ENCODE data around the gene CFAP61. TPM values are rescaled to one million over a fixed set of nuclear protein-coding genes. Genes with fewer than 3 reads are reported as not detected.

The CFAP61 gene
- total RNA-seq, 5 donors from 2014 or later (not counting 1 experiment from before 2014, with no cell fraction given): not detected

- H3K4me3 Mint-ChIP-seq: no peak overlapping the region
- Histone ChIP-seq H3K9me3 (no peaks in the 10 kb centered on the region), H3K36me3 (ENCODE audit: control insufficient read depth in 2 of 2, extremely low read depth in 1 of 2, insufficient read depth in 1 of 2, low read length in 1 of 2) (no peaks in the 10 kb centered on the region), H3K27ac (ENCODE audit: low read length) (no peak overlapping the region), H3K27me3 (replicated peaks in 1 of 2; ENCODE audit: control insufficient read depth in 2 of 2, extremely low read depth in 1 of 2, insufficient read depth in 2 of 2, low read length in 1 of 2) (peaks cover 0 to 7% of the 10 kb centered on the region in 2 experiments), H3K4me1 (ENCODE audit: control insufficient read depth in 1 of 2, extremely low read depth in 1 of 2, insufficient read depth in 2 of 2, low read length in 2 of 2) (no peaks in the 10 kb centered on the region), H3K4me3 (ENCODE audit: control insufficient read depth in 1 of 2, extremely low read depth in 1 of 2, low read length in 1 of 2) (no peak overlapping the region)
- H3K27ac Mint-ChIP-seq: no peak overlapping the region
- H3K9me3 Mint-ChIP-seq: peaks cover 0 to 13% (median 6%) of the 10 kb centered on the region in 3 donors
- 96% methylated on average over 4 of the region's 5 CpGs for WGBS (ENCODE audit: insufficient coverage)
- ATAC-seq (replicated peaks in 1 of 4) (no peak), DNase-seq (no peak)
- no peaks in the 10 kb centered on the region for H3K36me3 Mint-ChIP-seq
- POLR2A ChIA-PET: interaction anchor here in 1 of 2 donors (0.6 kb wide), 1 partner anchor 826 kb away, joined by 4 read pairs; no protein-coding TSS in a partner anchor
- peaks cover 11 to 14% of the 10 kb centered on the region in 2 donors for H3K27me3 Mint-ChIP-seq
- CTCF ChIA-PET: no interaction called here
- H3K4me1 Mint-ChIP-seq: no peaks in the 10 kb centered on the region
Observed at GRCh38 chr20:20137851-20138250, 85.5 kb downstream of the CFAP61 start.

DNA sequence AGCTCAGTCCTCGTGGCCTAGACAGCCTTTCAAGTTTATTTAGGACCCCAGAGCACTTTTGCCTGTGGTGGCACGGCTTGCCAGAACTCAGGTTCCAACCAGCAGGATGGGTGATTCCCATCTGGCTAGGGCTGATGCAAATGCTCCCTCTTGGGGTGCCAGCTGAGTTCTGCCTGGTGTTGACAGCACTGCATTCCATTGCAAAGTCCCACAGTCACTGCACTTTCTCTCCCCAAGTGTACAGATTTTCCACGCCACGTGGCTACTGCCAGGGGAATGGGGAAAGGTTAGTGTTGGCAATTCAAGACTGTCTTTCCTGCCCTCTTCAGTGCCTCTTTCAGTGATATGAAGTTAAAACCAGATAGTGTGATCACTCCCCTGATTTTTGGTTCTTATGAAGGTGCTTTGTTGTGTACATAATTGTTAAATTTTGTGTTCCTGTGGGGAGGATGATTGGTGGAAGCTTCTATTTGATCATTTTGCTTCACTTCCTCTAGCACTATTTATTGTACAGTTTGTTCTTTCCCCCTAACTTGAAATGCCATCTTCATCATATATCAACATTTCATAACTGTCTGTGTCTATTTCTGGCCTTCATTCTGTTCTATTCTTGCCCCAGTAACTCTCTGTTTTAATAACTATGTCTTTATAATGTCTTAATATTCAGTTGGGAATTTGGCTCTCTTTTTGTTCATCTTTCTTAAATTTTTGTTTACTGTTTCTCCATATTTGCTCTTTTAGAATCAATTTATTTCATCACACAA lies 86.2 kb downstream of the CFAP61 start:
- Mint-ChIP-seq H3K36me3 (no peaks in the 10 kb centered on the region), H3K27ac (no peak overlapping the region), H3K4me1 (no peaks in the 10 kb centered on the region), H3K4me3 (no peak overlapping the region), H3K27me3 (peaks cover 6 to 11% of the 10 kb centered on the region in 2 donors), H3K9me3 (peaks cover 0 to 13% (median 4%) of the 10 kb centered on the region in 3 donors)
- ATAC-seq (replicated peaks in 1 of 4) (no peak), DNase-seq (no peak)
- H3K27ac ChIP-seq (ENCODE audit: low read length): no peak overlapping the region
- no peaks in the 10 kb centered on the region for H3K36me3 ChIP-seq (ENCODE audit: control insufficient read depth in 2 of 2, extremely low read depth in 1 of 2, insufficient read depth in 1 of 2, low read length in 1 of 2)
- WGBS (ENCODE audit: insufficient coverage): 73% methylated on average over 3 of the region's 4 CpGs
- H3K27me3 ChIP-seq (replicated peaks in 1 of 2; ENCODE audit: control insufficient read depth in 2 of 2, extremely low read depth in 1 of 2, insufficient read depth in 2 of 2, low read length in 1 of 2): peaks cover 0 to 7% of the 10 kb centered on the region in 2 experiments
- no peaks in the 10 kb centered on the region for H3K4me1 ChIP-seq (ENCODE audit: control insufficient read depth in 1 of 2, extremely low read depth in 1 of 2, insufficient read depth in 2 of 2, low read length in 2 of 2)
- no peaks in the 10 kb centered on the region for H3K9me3 ChIP-seq
- no peak overlapping the region for H3K4me3 ChIP-seq (ENCODE audit: control insufficient read depth in 1 of 2, extremely low read depth in 1 of 2, low read length in 1 of 2)
- ChIA-PET POLR2A (interaction anchor here in 1 of 2 donors (0.6 kb wide), 1 partner anchor 827 kb away, joined by 4 read pairs; no protein-coding TSS in a partner anchor), CTCF (no interaction called here)

- Mint-ChIP-seq H3K9me3 (peaks cover 0 to 15% (median 6%) of the 10 kb centered on the region in 3 donors), H3K4me3 (no peak overlapping the region), H3K4me1 (no peaks in the 10 kb centered on the region), H3K27me3 (peaks cover 6 to 11% of the 10 kb centered on the region in 2 donors), H3K36me3 (no peaks in the 10 kb centered on the region), H3K27ac (no peak overlapping the region)
- POLR2A ChIA-PET: no interaction called here
- CTCF ChIA-PET: no interaction called here
- Histone ChIP-seq H3K36me3 (ENCODE audit: control insufficient read depth in 2 of 2, extremely low read depth in 1 of 2, insufficient read depth in 1 of 2, low read length in 1 of 2) (no peaks in the 10 kb centered on the region), H3K4me3 (ENCODE audit: control insufficient read depth in 1 of 2, extremely low read depth in 1 of 2, low read length in 1 of 2) (no peak overlapping the region), H3K27me3 (replicated peaks in 1 of 2; ENCODE audit: control insufficient read depth in 2 of 2, extremely low read depth in 1 of 2, insufficient read depth in 2 of 2, low read length in 1 of 2) (peaks cover 0 to 7% of the 10 kb centered on the region in 2 experiments), H3K27ac (ENCODE audit: low read length) (no peak overlapping the region), H3K4me1 (ENCODE audit: control insufficient read depth in 1 of 2, extremely low read depth in 1 of 2, insufficient read depth in 2 of 2, low read length in 2 of 2) (no peaks in the 10 kb centered on the region), H3K9me3 (no peaks in the 10 kb centered on the region)
- DNase-seq (no peak), ATAC-seq (replicated peaks in 1 of 4) (no peak)
- WGBS (ENCODE audit: insufficient coverage): no CpG with 5 or more reads among the region's 5 CpGs
Observed at GRCh38 chr20:20139403-20139802, 87.1 kb downstream of the CFAP61 start.

DNA sequence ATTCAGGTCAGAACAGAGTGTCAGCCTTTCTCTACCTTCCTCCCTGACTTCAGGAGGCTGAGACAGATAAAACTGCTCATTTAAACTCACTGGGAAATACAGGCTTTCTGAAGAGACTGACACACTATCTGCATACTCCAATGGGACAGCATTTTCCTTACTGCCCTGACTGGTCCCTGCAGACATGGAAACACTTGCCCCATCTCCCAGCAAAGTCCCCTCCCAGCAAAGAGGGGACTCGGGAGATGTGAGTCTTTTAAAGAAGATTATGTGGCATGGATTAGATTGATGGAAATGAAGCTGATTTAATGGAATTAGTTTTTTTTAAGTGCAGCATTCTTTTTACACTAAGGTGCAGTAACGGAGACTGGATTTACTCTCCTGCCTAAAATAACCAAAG lies 90.8 kb downstream of the CFAP61 start:
- ATAC-seq (replicated peaks in 1 of 4) (no peak), DNase-seq (no peak)
- WGBS (ENCODE audit: insufficient coverage): 100% methylated on average over 1 of the region's 2 CpGs
- H3K4me3 Mint-ChIP-seq: no peak overlapping the region
- Histone ChIP-seq H3K4me3 (ENCODE audit: control insufficient read depth in 1 of 2, extremely low read depth in 1 of 2, low read length in 1 of 2) (no peak overlapping the region), H3K4me1 (ENCODE audit: control insufficient read depth in 1 of 2, extremely low read depth in 1 of 2, insufficient read depth in 2 of 2, low read length in 2 of 2) (no peaks in the 10 kb centered on the region), H3K36me3 (ENCODE audit: control insufficient read depth in 2 of 2, extremely low read depth in 1 of 2, insufficient read depth in 1 of 2, low read length in 1 of 2) (no peaks in the 10 kb centered on the region), H3K27me3 (replicated peaks in 1 of 2; ENCODE audit: control insufficient read depth in 2 of 2, extremely low read depth in 1 of 2, insufficient read depth in 2 of 2, low read length in 1 of 2) (peaks cover 0 to 7% of the 10 kb centered on the region in 2 experiments), H3K9me3 (no peaks in the 10 kb centered on the region), H3K27ac (ENCODE audit: low read length) (no peak overlapping the region)
- H3K4me1 Mint-ChIP-seq: no peaks in the 10 kb centered on the region
- no peaks in the 10 kb centered on the region for H3K36me3 Mint-ChIP-seq
- ChIA-PET CTCF (no interaction called here), POLR2A (no interaction called here)
- no peak overlapping the region for H3K27ac Mint-ChIP-seq
- peaks cover 4 to 16% (median 9%) of the 10 kb centered on the region in 3 donors for H3K9me3 Mint-ChIP-seq
- peaks cover 7 to 19% of the 10 kb centered on the region in 2 donors for H3K27me3 Mint-ChIP-seq

DNA sequence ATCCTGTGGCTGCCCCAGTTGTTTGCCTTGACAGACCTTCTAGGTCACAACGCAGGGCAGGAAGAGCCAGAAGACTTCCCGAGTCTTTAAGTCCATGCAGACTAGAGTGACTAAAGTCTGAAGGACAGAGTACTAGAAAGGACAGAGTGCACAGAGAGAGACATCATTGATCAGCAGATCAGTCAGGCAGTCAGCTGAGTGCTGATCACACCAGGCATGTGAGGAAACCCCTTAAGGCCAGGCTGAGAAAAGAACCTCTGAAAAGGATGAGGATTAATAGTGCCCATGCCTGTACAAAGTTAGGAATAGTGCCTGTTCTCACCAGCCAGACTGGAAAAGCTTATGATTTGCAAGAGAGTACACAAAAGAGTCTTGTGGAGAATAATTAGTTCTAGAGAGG lies 91.3 kb downstream of the CFAP61 start:
- Histone ChIP-seq H3K36me3 (ENCODE audit: control insufficient read depth in 2 of 2, extremely low read depth in 1 of 2, insufficient read depth in 1 of 2, low read length in 1 of 2) (no peaks in the 10 kb centered on the region), H3K4me1 (ENCODE audit: control insufficient read depth in 1 of 2, extremely low read depth in 1 of 2, insufficient read depth in 2 of 2, low read length in 2 of 2) (no peaks in the 10 kb centered on the region), H3K4me3 (ENCODE audit: control insufficient read depth in 1 of 2, extremely low read depth in 1 of 2, low read length in 1 of 2) (no peak overlapping the region), H3K9me3 (no peaks in the 10 kb centered on the region), H3K27ac (ENCODE audit: low read length) (no peak overlapping the region), H3K27me3 (replicated peaks in 1 of 2; ENCODE audit: control insufficient read depth in 2 of 2, extremely low read depth in 1 of 2, insufficient read depth in 2 of 2, low read length in 1 of 2) (peaks cover 0 to 7% of the 10 kb centered on the region in 2 experiments)
- POLR2A ChIA-PET: no interaction called here
- Mint-ChIP-seq H3K4me3 (no peak overlapping the region), H3K9me3 (peaks cover 4 to 14% (median 9%) of the 10 kb centered on the region in 3 donors), H3K4me1 (no peaks in the 10 kb centered on the region), H3K27me3 (peaks cover 10 to 22% of the 10 kb centered on the region in 2 donors), H3K27ac (no peak overlapping the region), H3K36me3 (no peaks in the 10 kb centered on the region)
- DNase-seq (no peak), ATAC-seq (replicated peaks in 1 of 4) (no peak)
- CTCF ChIA-PET: no interaction called here
- WGBS (ENCODE audit: insufficient coverage): 91% methylated on average over 2 of the region's 2 CpGs

GRCh38 chr20:20148779-20149178 lies 96.4 kb downstream of the CFAP61 start:
- no peaks in the 10 kb centered on the region for H3K36me3 ChIP-seq (ENCODE audit: control insufficient read depth in 2 of 2, extremely low read depth in 1 of 2, insufficient read depth in 1 of 2, low read length in 1 of 2)
- POLR2A ChIA-PET: no interaction called here
- no peak for DNase-seq
- no peaks in the 10 kb centered on the region for H3K4me1 ChIP-seq (ENCODE audit: control insufficient read depth in 1 of 2, extremely low read depth in 1 of 2, insufficient read depth in 2 of 2, low read length in 2 of 2)
- peaks cover 0 to 9% of the 10 kb centered on the region in 2 experiments for H3K27me3 ChIP-seq (replicated peaks in 1 of 2; ENCODE audit: control insufficient read depth in 2 of 2, extremely low read depth in 1 of 2, insufficient read depth in 2 of 2, low read length in 1 of 2)
- H3K4me1 Mint-ChIP-seq: no peaks in the 10 kb centered on the region
- no peak for ATAC-seq (replicated peaks in 1 of 4)
- CTCF ChIA-PET: no interaction called here
- peaks cover 12 to 27% of the 10 kb centered on the region in 2 donors for H3K27me3 Mint-ChIP-seq
- no peak overlapping the region for H3K4me3 Mint-ChIP-seq
- H3K9me3 Mint-ChIP-seq: peaks cover 10 to 23% (median 16%) of the 10 kb centered on the region in 3 donors
- H3K27ac Mint-ChIP-seq: no peak overlapping the region
- no peak overlapping the region for H3K27ac ChIP-seq (ENCODE audit: low read length)
- WGBS (ENCODE audit: insufficient coverage): no CpG with 5 or more reads among the region's 2 CpGs
- H3K9me3 ChIP-seq: no peaks in the 10 kb centered on the region
- H3K4me3 ChIP-seq (ENCODE audit: control insufficient read depth in 1 of 2, extremely low read depth in 1 of 2, low read length in 1 of 2): no peak overlapping the region
- H3K36me3 Mint-ChIP-seq: no peaks in the 10 kb centered on the region

All from T-cell (primary cell).